Measurements from ENCODE around the gene FOXL1. TPM values are rescaled to one million over a fixed set of nuclear protein-coding genes. Genes with fewer than 3 reads are reported as not detected.

The FOXL1 gene
- polyA plus RNA-seq, 1 donor (not counting 4 experiments of a cell fraction or from before 2014, with no cell fraction given), result 0.10 TPM

DNA sequence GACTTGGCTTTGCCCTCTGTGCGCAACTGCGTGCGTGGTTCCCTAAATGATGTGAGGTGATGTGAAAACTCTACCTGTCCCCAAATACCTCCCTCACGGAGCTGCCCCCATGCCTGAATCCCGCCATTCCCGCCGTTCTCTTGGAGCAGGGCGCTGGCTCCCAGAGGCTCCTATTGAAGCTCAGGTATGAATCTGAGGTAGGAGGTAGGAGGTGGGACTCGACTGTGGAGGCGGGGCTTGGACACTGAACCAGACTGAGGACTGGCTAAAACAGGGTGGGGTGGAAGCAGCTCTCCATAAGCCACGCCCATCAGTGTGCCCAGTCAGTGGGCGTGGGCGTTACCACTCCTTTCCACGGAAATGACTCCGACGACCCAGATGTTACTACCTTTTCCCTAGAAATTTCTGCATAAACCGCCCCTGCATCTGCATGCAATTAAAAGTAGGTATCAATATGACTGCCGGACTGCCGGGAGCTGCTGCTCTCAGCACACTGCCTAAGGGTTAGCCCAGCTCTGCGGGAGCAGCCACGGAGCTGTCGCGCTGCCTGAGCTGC, 41.0 kb downstream of the FOXL1 start:
- H3K9me3 ChIP-seq (ENCODE audit: control insufficient read depth, low read depth, low read length), result no peaks in the 10 kb centered on the region
- no peaks in the 10 kb centered on the region for H3K9me1 ChIP-seq (ENCODE audit: control insufficient read depth, extremely low read depth, insufficient read depth, low read length)
- H3K4me3 ChIP-seq (ENCODE audit: control insufficient read depth in 2 of 3, extremely low read depth in 1 of 3, insufficient read depth in 2 of 3, low read depth in 1 of 3, low read length in 3 of 3), result no peak overlapping the region
- H2AFZ ChIP-seq (ENCODE audit: control insufficient read depth, low read length), result no peak overlapping the region
- H3K79me2 ChIP-seq (ENCODE audit: control insufficient read depth, insufficient read depth, low read length), result no peaks in the 10 kb centered on the region
- DNase-seq (ENCODE audit: low read depth, low spot score) (no peak), FAIRE-seq (no peak)
- no peak overlapping the region for H3K27ac ChIP-seq (ENCODE audit: control insufficient read depth, insufficient read depth, low read length)
- H4K20me1 ChIP-seq (ENCODE audit: control insufficient read depth, extremely low read depth, insufficient read depth, low read length), result no peaks in the 10 kb centered on the region
- H3K4me1 ChIP-seq (ENCODE audit: control insufficient read depth, extremely low read depth, insufficient read depth, low read length), result no peaks in the 10 kb centered on the region
- no peak overlapping the region for H3K4me2 ChIP-seq (ENCODE audit: control insufficient read depth, extremely low read depth, insufficient read depth, low read depth, low read length)
- H3K27me3 ChIP-seq (ENCODE audit: control insufficient read depth, extremely low read depth, insufficient read depth, low read length), result no peaks in the 10 kb centered on the region
- H3K9ac ChIP-seq (ENCODE audit: control insufficient read depth, extremely low read depth, insufficient read depth, low read length), result no peak overlapping the region
- no peaks in the 10 kb centered on the region for H3K36me3 ChIP-seq (ENCODE audit: control insufficient read depth in 2 of 2, extremely low read depth in 1 of 2, insufficient read depth in 2 of 2, low read length in 2 of 2)
- TF ChIP-seq, protein P1, sequence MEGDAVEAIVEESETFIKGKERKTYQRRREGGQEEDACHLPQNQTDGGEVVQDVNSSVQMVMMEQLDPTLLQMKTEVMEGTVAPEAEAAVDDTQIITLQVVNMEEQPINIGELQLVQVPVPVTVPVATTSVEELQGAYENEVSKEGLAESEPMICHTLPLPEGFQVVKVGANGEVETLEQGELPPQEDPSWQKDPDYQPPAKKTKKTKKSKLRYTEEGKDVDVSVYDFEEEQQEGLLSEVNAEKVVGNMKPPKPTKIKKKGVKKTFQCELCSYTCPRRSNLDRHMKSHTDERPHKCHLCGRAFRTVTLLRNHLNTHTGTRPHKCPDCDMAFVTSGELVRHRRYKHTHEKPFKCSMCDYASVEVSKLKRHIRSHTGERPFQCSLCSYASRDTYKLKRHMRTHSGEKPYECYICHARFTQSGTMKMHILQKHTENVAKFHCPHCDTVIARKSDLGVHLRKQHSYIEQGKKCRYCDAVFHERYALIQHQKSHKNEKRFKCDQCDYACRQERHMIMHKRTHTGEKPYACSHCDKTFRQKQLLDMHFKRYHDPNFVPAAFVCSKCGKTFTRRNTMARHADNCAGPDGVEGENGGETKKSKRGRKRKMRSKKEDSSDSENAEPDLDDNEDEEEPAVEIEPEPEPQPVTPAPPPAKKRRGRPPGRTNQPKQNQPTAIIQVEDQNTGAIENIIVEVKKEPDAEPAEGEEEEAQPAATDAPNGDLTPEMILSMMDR (optimal IDR thresholded peaks at IDR 0.05 in 1 of 3, IDR thresholded peaks at IDR 0.05 in 1 of 3, conservative IDR thresholded peaks at IDR 0.05 in 1 of 3; ENCODE audit: extremely low read depth in 1 of 3, insufficient read depth in 2 of 3, low read length in 3 of 3), result no peak
- TF ChIP-seq EZH2 (IDR thresholded peaks at IDR 0.05; ENCODE audit: low read length), result no peak
- dilution Hi-C loops (cut with MboI; ENCODE audit: extremely low pct_ligation_motif_present, low sequenced_read_pairs), result no loop called here

DNA sequence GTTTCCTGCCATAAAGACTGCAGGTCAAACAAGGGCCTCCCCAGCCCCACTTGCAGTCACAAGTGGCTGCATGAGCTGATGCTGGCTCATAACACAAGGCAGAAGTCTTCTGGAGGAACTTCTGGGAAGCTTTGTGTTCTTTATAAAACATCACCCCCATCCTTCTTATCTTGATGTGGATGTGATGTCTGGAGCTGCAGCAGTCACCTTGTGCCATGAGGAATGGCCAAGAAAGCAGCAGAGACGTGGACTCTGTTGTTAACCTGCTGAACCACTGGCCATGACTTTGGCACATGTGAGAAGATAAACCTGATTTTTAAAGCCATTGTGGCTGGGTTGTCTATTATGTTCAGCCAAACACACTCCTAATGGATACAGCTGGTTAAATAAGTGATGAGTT, 41.8 kb downstream of the FOXL1 start:
- FAIRE-seq, result no peak

More for the DNA sequence above, 41.8 kb downstream of the FOXL1 start:
- H3K27me3 ChIP-seq (ENCODE audit: control insufficient read depth, extremely low read depth, insufficient read depth, low read length), result no peaks in the 10 kb centered on the region
- DNase-seq (ENCODE audit: low read depth, low spot score), result no peak
- no peaks in the 10 kb centered on the region for H4K20me1 ChIP-seq (ENCODE audit: control insufficient read depth, extremely low read depth, insufficient read depth, low read length)
- H3K79me2 ChIP-seq (ENCODE audit: control insufficient read depth, insufficient read depth, low read length), result no peaks in the 10 kb centered on the region
- H2AFZ ChIP-seq (ENCODE audit: control insufficient read depth, low read length), result no peak overlapping the region
- no peak overlapping the region for H3K4me2 ChIP-seq (ENCODE audit: control insufficient read depth, extremely low read depth, insufficient read depth, low read depth, low read length)
- no peak overlapping the region for H3K4me3 ChIP-seq (ENCODE audit: control insufficient read depth in 2 of 3, extremely low read depth in 1 of 3, insufficient read depth in 2 of 3, low read depth in 1 of 3, low read length in 3 of 3)
- H3K27ac ChIP-seq (ENCODE audit: control insufficient read depth, insufficient read depth, low read length), result no peak overlapping the region
- H3K36me3 ChIP-seq (ENCODE audit: control insufficient read depth in 2 of 2, extremely low read depth in 1 of 2, insufficient read depth in 2 of 2, low read length in 2 of 2), result no peaks in the 10 kb centered on the region
- no peak overlapping the region for H3K9ac ChIP-seq (ENCODE audit: control insufficient read depth, extremely low read depth, insufficient read depth, low read length)
- TF ChIP-seq EZH2 (IDR thresholded peaks at IDR 0.05; ENCODE audit: low read length), result no peak
- TF ChIP-seq, protein P1 (optimal IDR thresholded peaks at IDR 0.05 in 1 of 3, IDR thresholded peaks at IDR 0.05 in 1 of 3, conservative IDR thresholded peaks at IDR 0.05 in 1 of 3; ENCODE audit: extremely low read depth in 1 of 3, insufficient read depth in 2 of 3, low read length in 3 of 3), result no peak
- dilution Hi-C loops (cut with MboI; ENCODE audit: extremely low pct_ligation_motif_present, low sequenced_read_pairs), result no loop called here
- H3K4me1 ChIP-seq (ENCODE audit: control insufficient read depth, extremely low read depth, insufficient read depth, low read length), result peaks cover under 1% of the 10 kb centered on the region
- no peaks in the 10 kb centered on the region for H3K9me1 ChIP-seq (ENCODE audit: control insufficient read depth, extremely low read depth, insufficient read depth, low read length)
- H3K9me3 ChIP-seq (ENCODE audit: control insufficient read depth, low read depth, low read length), result no peaks in the 10 kb centered on the region

All from keratinocyte (primary cell).